Esophagus squamous epithelium (tissue), 5 donors: ENCODE results near the gene CRB2. TPM values are rescaled to one million over a fixed set of nuclear protein-coding genes. Genes with fewer than 3 reads are reported as not detected.

Experiments used
- DNase-seq: peaks from one replicate; lab custom pipeline; 2025; lab: John Stamatoyannopoulos, UW
- H3K27ac ChIP-seq, 4 donors: fragments of 200-600 bp; sonication (generic); one replicate each; pipeline ENCODE4 v1.5.1; 2016 to 2019; ENCODE audit warnings: mild to moderate bottlenecking in 1 of 4
- H3K27me3 ChIP-seq, 4 donors: fragments of 200-600 bp; sonication (generic); 1 replicate in 3 of 4; 2 replicates in 1 of 4; pipeline versions ENCODE4 v1.5.1 to v1.6.0; 2017 to 2021; ENCODE audit warnings: antibody characterized with exemption in 1 of 4
- H3K36me3 ChIP-seq, 3 donors: fragments of 200-600 bp; sonication (generic); one replicate each; pipeline ENCODE4 v1.5.1; 2016 to 2019
- H3K4me1 ChIP-seq, 3 donors: fragments of 200-600 bp; sonication (generic); one replicate each; pipeline ENCODE4 v1.5.1; 2017 to 2019
- H3K4me3 ChIP-seq, 4 donors: fragments of 200-600 bp; sonication (generic); 1 replicate in 3 of 4; 2 replicates in 1 of 4; pipeline ENCODE4 v1.5.1; 2016 to 2019; ENCODE audit warnings: mild to moderate bottlenecking in 2 of 4, moderate library complexity in 1 of 4
- H3K9me3 ChIP-seq, 3 donors: fragments of 200-600 bp; sonication (generic); one replicate each; pipeline ENCODE4 v1.5.1; 2016 to 2019
- POLR2A ChIP-seq, 4 donors: fragments of 450-650 bp; IDR thresholded peaks; one replicate each; pipeline ENCODE4 v1.6.1; 2017; ENCODE audit warnings: antibody characterized with exemption in 4 of 4, mild to moderate bottlenecking in 4 of 4, moderate library complexity in 3 of 4
- WGBS, 2 donors: methylation state at CpG; one replicate each; pipeline ENCODE4 v1.1.5; 2018; 5-methylcytosine and 5-hydroxymethylcytosine counted together
- intact Hi-C: fragments of 100-400 bp; cut with DNase I; formaldehyde crosslinking; loops from one replicate; pipeline ENCODE4 v1.15.0; 2022
- total RNA-seq, 4 donors: library from RNA; depleted of rRNA; stranded (reverse); fragments of >200 nt; gene quantifications; one replicate each; pipeline ENCODE4 v1.1.0, GENCODE V29; 2016
- TF ChIP-seq, protein P1 (sequence below), 6 experiments: fragments of 450-650 bp in 4 of 6; fragments of 200-600 bp in 2 of 6; sonication (generic) in 2 of 6; IDR thresholded peaks; one replicate each; pipeline ENCODE4 v1.5.1; 2016 to 2019; ENCODE audit warnings: antibody characterized with exemption in 6 of 6, mild to moderate bottlenecking in 4 of 6, moderate library complexity in 4 of 6
- donor health status: DM: yes; HTN: yes; CAD: no.

Gene CRB2
- total RNA-seq, 4 donors from 2014 or later = not detected

DNA sequence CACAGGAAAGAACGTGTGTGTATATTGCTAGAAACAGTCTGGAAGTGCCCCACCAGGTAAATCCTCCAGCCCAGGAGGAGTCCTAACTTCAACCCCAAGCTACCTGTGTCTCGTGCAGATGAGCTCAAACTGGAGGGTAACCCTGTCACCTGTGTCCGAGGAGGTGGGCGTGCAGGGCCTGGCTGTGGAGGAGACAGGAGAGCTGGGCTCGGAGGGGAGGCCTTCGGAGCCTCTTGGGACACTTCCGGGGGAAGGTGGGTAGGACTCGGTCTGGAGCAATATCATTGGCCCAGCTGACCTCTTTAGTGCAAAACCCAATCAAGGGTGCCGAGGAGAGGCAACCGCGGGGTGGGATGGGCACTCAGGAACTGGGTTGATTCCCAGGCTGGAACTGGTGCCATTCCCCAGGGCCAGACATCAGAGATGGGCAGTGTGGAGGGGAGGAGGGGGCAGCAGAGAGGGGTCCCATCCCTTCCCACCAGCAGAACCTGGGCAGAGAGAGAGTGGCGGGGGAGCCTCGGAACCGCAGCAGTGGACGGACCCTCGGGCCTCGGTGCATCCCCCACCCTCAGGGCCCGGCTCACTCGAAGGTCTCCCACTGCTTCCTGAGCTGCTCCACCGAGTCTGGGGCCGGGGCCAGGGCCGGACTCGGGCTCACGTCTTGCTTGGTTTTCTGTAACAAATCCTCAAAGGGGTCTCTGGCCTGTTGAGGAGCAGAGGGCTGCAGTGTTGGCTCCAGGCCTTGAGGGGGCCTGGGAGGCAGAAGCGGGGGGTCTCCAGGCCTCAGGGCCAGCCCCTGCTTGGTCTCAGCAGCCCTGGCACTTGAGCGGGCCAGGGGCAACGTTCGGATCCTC is 25.1 kb downstream of the CRB2 start:
- Histone ChIP-seq H3K4me3 (no peak overlapping the region), H3K27ac (no peak overlapping the region), H3K9me3 (no peaks in the 10 kb centered on the region), H3K4me1 (peaks cover 0 to 3% (median 0%) of the 10 kb centered on the region in 3 donors), H3K27me3 (peaks cover 0 to 7% (median 0%) of the 10 kb centered on the region in 4 donors), H3K36me3 (peaks cover 0 to 17% (median 0%) of the 10 kb centered on the region in 3 donors)
- 84 to 87% methylated on average over 6 to 14 of the region's 28 CpGs for WGBS, 2 donors
- TF ChIP-seq, protein P1, sequence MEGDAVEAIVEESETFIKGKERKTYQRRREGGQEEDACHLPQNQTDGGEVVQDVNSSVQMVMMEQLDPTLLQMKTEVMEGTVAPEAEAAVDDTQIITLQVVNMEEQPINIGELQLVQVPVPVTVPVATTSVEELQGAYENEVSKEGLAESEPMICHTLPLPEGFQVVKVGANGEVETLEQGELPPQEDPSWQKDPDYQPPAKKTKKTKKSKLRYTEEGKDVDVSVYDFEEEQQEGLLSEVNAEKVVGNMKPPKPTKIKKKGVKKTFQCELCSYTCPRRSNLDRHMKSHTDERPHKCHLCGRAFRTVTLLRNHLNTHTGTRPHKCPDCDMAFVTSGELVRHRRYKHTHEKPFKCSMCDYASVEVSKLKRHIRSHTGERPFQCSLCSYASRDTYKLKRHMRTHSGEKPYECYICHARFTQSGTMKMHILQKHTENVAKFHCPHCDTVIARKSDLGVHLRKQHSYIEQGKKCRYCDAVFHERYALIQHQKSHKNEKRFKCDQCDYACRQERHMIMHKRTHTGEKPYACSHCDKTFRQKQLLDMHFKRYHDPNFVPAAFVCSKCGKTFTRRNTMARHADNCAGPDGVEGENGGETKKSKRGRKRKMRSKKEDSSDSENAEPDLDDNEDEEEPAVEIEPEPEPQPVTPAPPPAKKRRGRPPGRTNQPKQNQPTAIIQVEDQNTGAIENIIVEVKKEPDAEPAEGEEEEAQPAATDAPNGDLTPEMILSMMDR (IDR thresholded peaks at IDR 0.05) = no peak
- no peak for TF ChIP-seq POLR2A (IDR thresholded peaks at IDR 0.05)
- DNase-seq = no peak
- intact Hi-C loops = no loop called here

DNA sequence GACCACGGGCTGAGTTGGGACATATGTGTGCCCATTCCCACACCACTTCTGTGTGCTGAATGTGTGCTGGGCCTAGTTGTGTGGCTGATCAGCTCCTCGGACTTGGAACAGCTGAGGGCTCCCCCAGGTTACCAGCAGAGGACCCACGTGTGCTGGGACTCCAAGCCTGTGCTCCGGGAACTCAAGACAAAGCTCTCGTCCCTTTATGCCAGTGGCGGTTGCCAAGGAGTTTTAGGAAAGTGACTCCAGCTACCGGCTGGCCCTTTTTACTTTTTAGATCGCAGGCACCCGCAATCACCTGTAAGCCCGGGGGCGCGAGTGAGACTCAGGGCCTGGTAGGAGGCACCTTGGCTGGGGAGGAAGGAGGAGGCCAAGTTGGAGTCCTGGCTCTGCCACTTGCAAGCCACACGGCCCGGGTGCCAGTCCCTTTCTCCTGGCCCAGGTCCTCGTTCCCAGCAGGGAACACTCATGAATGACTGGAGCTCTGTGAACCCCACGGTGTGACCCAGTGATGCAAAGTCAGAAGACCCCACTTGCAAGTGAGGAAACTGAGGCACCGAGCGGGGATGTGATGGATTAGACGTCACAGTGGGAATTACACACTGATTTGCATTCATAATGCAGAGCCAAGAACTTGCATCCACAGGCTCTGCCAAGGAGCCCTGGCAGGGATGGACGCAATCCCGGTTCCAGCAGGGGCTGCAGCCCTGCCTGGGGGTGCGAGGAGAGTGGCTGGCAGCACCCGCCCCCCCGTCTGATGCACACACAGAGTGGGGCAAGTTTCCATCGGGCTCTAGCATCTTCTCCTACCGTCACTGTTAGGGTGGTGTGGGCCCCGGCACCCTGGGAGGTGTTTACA is 26.9 kb downstream of the CRB2 start:
- Histone ChIP-seq H3K4me1 (no peaks in the 10 kb centered on the region), H3K4me3 (no peak overlapping the region), H3K27ac (no peak overlapping the region), H3K36me3 (peaks cover 0 to 17% (median 0%) of the 10 kb centered on the region in 3 donors), H3K27me3 (no peaks in the 10 kb centered on the region), H3K9me3 (no peaks in the 10 kb centered on the region)
- intact Hi-C loops = no loop called here
- WGBS, 2 donors = 78 to 94% methylated on average over 18 to 19 of the region's 27 CpGs
- no peak for DNase-seq
- TF ChIP-seq, protein P1 (IDR thresholded peaks at IDR 0.05) = no peak
- TF ChIP-seq POLR2A (IDR thresholded peaks at IDR 0.05) = no peak

DNA sequence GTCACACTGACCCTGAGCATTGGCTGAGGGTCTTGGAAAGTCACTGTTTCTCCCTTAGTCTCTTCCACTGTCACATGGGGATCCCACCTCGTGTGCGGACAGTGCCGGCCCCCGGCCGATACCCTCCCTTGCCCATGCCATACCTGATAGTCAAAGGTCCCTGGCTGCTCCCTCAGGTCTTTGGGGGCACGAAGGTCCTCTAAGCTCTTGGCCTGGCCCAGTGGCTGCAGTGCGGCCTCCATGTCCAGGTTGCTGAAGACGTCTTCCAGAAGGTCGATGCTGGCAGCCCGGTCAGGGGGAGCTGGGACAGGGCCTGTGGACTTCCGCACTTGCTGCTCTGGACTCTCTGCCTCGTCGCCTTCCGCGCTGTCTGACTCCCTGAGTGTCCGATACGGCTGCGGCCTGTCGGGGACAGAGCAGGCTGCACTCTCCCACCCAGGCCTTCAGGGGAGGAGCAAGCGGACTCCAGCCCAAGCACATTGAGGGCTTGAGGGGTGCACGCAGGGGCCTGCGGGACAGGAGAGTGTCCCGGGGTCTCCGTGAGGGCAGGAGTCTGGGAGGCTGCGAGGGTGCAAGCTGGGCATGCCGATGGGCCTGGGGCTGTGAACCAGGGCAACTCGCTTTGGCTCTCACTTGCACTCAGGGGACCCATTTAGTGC is 27.6 kb downstream of the CRB2 start:
- no peak for TF ChIP-seq POLR2A (IDR thresholded peaks at IDR 0.05)
- TF ChIP-seq, protein P1 (IDR thresholded peaks at IDR 0.05) = no peak
- Histone ChIP-seq H3K27me3 (no peaks in the 10 kb centered on the region), H3K9me3 (no peaks in the 10 kb centered on the region), H3K27ac (no peak overlapping the region), H3K36me3 (peaks cover 0 to 17% (median 0%) of the 10 kb centered on the region in 3 donors), H3K4me1 (no peaks in the 10 kb centered on the region), H3K4me3 (no peak overlapping the region)
- intact Hi-C loops = no loop called here
- 74 to 84% methylated on average over 5 to 10 of the region's 27 CpGs for WGBS, 2 donors
- DNase-seq = no peak

DNA sequence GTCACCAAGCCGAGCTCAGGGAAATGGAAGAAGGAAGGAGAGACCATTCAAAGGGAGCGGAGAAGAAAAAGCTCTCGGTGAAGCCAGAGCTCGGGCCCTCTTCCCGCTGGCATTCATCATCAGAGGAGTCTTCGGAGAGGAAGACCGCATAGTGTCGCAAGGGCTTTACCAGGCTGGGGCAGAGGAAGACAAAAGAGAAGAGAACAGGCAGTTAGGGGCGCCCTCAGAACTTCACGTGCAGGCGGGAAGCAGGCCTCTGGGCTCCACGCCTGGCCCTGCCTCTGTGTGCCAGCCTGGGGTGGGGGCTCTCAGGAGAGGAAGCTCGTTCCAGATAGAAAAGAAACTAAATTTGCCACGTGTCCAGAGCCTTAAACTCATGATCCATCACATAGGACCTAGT is 31.7 kb downstream of the CRB2 start:
- H3K4me1 ChIP-seq = no peaks in the 10 kb centered on the region
- intact Hi-C loops = no loop called here
- peaks cover 0 to 12% (median 0%) of the 10 kb centered on the region in 3 donors for H3K36me3 ChIP-seq
- DNase-seq = no peak
- no peak overlapping the region for H3K27ac ChIP-seq
- H3K27me3 ChIP-seq = no peaks in the 10 kb centered on the region
- WGBS, 2 donors = 66 to 70% methylated on average over 14 of the region's 14 CpGs
- no peaks in the 10 kb centered on the region for H3K9me3 ChIP-seq
- H3K4me3 ChIP-seq = no peak overlapping the region
- TF ChIP-seq POLR2A (IDR thresholded peaks at IDR 0.05) = no peak
- TF ChIP-seq, protein P1 (IDR thresholded peaks at IDR 0.05) = no peak
